Measurements from ENCODE around the gene HEXIM2. TPM values are rescaled to one million over a fixed set of nuclear protein-coding genes. Genes with fewer than 3 reads are reported as not detected.
A peak's percentile ranks its signal among the peaks of the same experiment; 100 is the strongest.

Gene HEXIM2
- total and polyA plus RNA-seq, 2 of the 13 experiments (the other 11 are each of a cell fraction or from before 2014, with no cell fraction given), result 27.1 to 32.4 TPM

DNA sequence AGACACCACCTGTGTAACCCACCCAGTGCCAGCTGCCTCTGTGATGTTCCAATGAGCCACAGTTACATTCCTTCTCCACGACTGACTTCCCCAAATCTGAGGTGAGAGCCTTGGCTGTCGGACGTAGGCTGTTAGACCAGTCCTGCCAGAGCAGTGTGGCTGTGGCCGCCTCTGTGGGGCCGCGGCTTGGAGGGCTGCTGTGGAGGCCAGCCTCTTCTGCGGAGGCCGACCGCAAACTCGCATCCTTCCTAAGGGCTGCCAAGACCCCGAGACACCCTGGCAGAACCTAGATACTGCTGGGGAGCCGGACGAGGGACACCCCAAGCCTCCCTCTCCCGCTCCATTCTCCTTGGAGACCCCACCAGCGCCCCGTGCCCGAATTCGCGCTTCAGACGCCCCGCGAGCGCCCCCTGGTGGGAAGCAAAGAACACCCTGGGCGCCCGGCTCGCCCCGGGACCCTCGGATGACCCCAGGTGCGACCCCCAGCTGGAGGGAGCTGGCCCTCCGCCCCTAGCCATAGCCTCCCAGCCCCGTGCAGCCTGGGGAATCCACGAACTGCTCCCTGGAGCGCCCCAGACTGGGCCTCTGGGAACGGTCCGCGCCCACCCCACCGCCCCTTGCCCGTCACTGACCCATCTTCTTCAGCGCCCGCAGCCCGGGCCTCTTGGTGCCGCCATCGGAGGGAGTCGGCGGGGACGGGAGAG is 29.9 kb upstream of the HEXIM2 start (continued):
- TF ChIP-seq, protein P1, sequence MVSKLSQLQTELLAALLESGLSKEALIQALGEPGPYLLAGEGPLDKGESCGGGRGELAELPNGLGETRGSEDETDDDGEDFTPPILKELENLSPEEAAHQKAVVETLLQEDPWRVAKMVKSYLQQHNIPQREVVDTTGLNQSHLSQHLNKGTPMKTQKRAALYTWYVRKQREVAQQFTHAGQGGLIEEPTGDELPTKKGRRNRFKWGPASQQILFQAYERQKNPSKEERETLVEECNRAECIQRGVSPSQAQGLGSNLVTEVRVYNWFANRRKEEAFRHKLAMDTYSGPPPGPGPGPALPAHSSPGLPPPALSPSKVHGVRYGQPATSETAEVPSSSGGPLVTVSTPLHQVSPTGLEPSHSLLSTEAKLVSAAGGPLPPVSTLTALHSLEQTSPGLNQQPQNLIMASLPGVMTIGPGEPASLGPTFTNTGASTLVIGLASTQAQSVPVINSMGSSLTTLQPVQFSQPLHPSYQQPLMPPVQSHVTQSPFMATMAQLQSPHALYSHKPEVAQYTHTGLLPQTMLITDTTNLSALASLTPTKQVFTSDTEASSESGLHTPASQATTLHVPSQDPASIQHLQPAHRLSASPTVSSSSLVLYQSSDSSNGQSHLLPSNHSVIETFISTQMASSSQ (IDR thresholded peaks at IDR 0.05; ENCODE audit: low read depth), result no peak
- TF ChIP-seq, protein P1 (CRISPR knock-in tag; IDR thresholded peaks at IDR 0.05; ENCODE audit: borderline replicate concordance), result no peak
- TF ChIP-seq KLF6 (CRISPR knock-in tag; IDR thresholded peaks at IDR 0.05) (no peak), GFI1 (CRISPR knock-in tag; IDR thresholded peaks at IDR 0.05; ENCODE audit: borderline replicate concordance) (no peak), ADNP (CRISPR knock-in tag; IDR thresholded peaks at IDR 0.05) (peak; percentile 55; the same call in 1 of the 2 replicates), ZNF34 (CRISPR knock-in tag; IDR thresholded peaks at IDR 0.05; ENCODE audit: borderline replicate concordance) (no peak; the same call in 1 of the 2 replicates), NKX3-1 (CRISPR knock-in tag; IDR thresholded peaks at IDR 0.05) (no peak), ZNF441 (CRISPR knock-in tag; IDR thresholded peaks at IDR 0.05; ENCODE audit: borderline replicate concordance) (no peak), RXRB (CRISPR knock-in tag; IDR thresholded peaks at IDR 0.05; ENCODE audit: borderline replicate concordance) (peak; percentile 45; the same call in 1 of the 2 replicates), ZSCAN31 (CRISPR knock-in tag; IDR thresholded peaks at IDR 0.05; ENCODE audit: low read depth) (0 out of 2 replicates have a peak, but pooled peaks have one; percentile 1), ZNF629 (CRISPR knock-in tag; conservative IDR thresholded peaks at IDR 0.05) (no peak), ATF1 (CRISPR knock-in tag; IDR thresholded peaks at IDR 0.05) (no peak)
- TF ChIP-seq, protein P2, sequence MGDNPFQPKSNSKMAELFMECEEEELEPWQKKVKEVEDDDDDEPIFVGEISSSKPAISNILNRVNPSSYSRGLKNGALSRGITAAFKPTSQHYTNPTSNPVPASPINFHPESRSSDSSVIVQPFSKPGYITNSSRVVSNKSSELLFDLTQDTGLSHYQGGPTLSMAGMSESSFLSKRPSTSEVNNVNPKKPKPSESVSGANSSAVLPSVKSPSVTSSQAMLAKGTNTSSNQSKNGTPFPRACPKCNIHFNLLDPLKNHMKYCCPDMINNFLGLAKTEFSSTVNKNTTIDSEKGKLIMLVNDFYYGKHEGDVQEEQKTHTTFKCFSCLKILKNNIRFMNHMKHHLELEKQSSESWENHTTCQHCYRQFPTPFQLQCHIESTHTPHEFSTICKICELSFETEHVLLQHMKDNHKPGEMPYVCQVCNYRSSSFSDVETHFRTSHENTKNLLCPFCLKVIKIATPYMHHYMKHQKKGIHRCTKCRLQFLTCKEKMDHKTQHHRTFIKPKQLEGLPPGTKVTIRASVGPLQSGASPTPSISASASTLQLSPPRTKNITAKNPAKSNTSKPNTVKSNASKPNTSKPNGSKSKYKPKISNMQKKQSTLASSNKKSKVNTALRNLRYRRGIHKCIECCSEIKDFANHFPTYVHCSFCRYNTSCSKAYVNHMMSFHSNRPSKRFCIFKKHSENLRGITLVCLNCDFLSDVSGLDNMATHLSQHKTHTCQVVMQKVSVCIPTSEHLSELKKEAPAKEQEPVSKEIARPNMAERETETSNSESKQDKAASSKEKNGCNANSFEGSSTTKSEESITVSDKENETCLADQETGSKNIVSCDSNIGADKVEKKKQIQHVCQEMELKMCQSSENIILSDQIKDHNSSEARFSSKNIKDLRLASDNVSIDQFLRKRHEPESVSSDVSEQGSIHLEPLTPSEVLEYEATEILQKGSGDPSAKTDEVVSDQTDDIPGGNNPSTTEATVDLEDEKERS (CRISPR knock-in tag; IDR thresholded peaks at IDR 0.05), result 0 out of 2 replicates have a peak, but pooled peaks have one; percentile 33
- TF ChIP-seq, protein P3, sequence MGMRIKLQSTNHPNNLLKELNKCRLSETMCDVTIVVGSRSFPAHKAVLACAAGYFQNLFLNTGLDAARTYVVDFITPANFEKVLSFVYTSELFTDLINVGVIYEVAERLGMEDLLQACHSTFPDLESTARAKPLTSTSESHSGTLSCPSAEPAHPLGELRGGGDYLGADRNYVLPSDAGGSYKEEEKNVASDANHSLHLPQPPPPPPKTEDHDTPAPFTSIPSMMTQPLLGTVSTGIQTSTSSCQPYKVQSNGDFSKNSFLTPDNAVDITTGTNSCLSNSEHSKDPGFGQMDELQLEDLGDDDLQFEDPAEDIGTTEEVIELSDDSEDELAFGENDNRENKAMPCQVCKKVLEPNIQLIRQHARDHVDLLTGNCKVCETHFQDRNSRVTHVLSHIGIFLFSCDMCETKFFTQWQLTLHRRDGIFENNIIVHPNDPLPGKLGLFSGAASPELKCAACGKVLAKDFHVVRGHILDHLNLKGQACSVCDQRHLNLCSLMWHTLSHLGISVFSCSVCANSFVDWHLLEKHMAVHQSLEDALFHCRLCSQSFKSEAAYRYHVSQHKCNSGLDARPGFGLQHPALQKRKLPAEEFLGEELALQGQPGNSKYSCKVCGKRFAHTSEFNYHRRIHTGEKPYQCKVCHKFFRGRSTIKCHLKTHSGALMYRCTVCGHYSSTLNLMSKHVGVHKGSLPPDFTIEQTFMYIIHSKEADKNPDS (CRISPR knock-in tag; IDR thresholded peaks at IDR 0.05), result no peak
- TF ChIP-seq, protein P4, sequence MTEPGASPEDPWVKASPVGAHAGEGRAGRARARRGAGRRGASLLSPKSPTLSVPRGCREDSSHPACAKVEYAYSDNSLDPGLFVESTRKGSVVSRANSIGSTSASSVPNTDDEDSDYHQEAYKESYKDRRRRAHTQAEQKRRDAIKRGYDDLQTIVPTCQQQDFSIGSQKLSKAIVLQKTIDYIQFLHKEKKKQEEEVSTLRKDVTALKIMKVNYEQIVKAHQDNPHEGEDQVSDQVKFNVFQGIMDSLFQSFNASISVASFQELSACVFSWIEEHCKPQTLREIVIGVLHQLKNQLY (CRISPR knock-in tag; IDR thresholded peaks at IDR 0.05), result no peak
- TF ChIP-seq, protein P5, sequence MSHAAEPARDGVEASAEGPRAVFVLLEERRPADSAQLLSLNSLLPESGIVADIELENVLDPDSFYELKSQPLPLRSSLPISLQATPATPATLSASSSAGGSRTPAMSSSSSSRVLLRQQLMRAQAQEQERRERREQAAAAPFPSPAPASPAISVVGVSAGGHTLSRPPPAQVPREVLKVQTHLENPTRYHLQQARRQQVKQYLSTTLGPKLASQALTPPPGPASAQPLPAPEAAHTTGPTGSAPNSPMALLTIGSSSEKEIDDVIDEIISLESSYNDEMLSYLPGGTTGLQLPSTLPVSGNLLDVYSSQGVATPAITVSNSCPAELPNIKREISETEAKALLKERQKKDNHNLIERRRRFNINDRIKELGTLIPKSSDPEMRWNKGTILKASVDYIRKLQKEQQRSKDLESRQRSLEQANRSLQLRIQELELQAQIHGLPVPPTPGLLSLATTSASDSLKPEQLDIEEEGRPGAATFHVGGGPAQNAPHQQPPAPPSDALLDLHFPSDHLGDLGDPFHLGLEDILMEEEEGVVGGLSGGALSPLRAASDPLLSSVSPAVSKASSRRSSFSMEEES (CRISPR knock-in tag; IDR thresholded peaks at IDR 0.05), result 0 out of 2 replicates have a peak, but pooled peaks have one; percentile 35
